Activated CD4-positive, alpha-beta memory T cell treated with anti-CD3 and anti-CD28 coated beads, Interleukin-2, amount 10 ng/mL, durations not matched to agents 7 days and 5 days (primary cell): ENCODE measurements around the gene TSPO2. TPM values are rescaled to one million over a fixed set of nuclear protein-coding genes. Genes with fewer than 3 reads are reported as not detected.

ENCODE experiments used
- CTCF ChIA-PET: fragments of 350-600 bp; sonication (Branson Sonifier 250); formaldehyde crosslinking; loops from one replicate; lab custom pipeline; 2021; ENCODE audit warnings: antibody characterized with exemption, inconsistent platforms; lab: Charles Lee
- POLR2A ChIA-PET: fragments of 350-600 bp; sonication (Branson Sonifier 250); formaldehyde crosslinking; loops from one replicate; lab custom pipeline; 2021; ENCODE audit warnings: antibody characterized with exemption; lab: Charles Lee
- DNase-seq: peaks from one replicate; pipeline ENCODE4 v3.0.0-alpha.2; 2020
- H3K27ac Mint-ChIP-seq: one replicate; pipeline ENCODE4 v1.8.0; 2021; ENCODE audit warnings: mild to moderate bottlenecking, mixed read lengths
- H3K27me3 Mint-ChIP-seq: one replicate; pipeline ENCODE4 v1.8.0; 2021; ENCODE audit warnings: mixed read lengths
- H3K36me3 Mint-ChIP-seq: one replicate; pipeline ENCODE4 v1.8.0; 2021; ENCODE audit warnings: low read depth, mixed read lengths
- H3K4me1 Mint-ChIP-seq: one replicate; pipeline ENCODE4 v1.8.0; 2021; ENCODE audit warnings: mixed read lengths
- H3K4me3 Mint-ChIP-seq: one replicate; pipeline ENCODE4 v1.8.0; 2021; ENCODE audit warnings: mild to moderate bottlenecking, mixed read lengths
- H3K9me3 Mint-ChIP-seq: one replicate; pipeline ENCODE4 v1.8.0; 2021; ENCODE audit warnings: mixed read lengths
- total RNA-seq, 2 experiments: library from RNA; stranded (reverse); gene quantifications; one replicate each; pipeline ENCODE4 v1.2.3, GENCODE V29; 2021

TSPO2 gene
- total RNA-seq, 2 experiments from 2014 or later: not detected

DNA sequence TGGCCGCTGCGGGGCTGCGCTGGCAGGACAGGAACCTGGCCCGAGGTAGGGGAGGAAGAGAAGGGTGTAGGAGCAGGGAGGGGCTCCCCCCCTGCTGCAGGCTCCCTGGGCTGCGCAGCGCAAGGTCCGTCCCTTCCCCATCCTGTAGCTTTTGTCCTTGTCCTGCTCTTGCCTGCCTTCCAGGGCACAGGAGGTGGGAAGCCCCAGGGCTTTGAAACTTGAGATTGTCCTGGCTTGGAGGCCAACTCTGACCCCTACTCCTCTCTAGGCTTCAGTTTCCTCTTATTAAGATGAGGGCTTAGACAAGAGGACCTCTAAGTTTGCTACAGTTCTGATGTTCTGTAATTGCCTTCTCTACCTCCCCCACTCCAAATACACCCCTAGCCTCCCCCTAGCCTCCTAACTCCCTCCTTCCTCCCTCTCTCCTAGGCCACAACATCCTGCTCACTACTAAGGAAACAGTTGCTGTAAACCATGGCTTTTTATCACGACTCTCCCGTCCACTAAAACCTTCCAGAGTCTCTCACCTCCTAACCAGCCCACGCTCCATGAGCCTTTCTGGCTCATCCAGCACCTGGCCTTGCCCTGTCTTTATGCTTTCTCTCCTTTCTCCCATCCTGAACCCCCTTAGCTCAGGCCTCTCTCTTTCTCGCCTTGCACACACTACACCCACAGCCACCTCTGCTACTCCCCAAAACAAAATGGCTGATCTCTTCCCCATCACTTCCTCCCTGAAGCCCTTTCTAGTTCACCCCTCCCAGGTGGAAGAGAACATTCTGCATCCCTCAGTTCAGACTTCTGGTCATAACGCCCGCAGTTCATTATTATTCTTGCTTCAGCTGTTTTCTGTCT lies 13.5 kb upstream of the TSPO2 start:
- H3K27ac Mint-ChIP-seq: peak overlapping the region; percentile 77
- no peaks in the 10 kb centered on the region for H3K36me3 Mint-ChIP-seq
- ChIA-PET POLR2A (interaction anchor here (0.7 to 4.3 kb wide), 15 partner anchors 8 to 171 kb away, joined by 3 to 51 read pairs (median 5); partner anchors contain the start of genes APOBEC2, NFYA, OARD1 and TREML2), CTCF (interaction anchor here (0.6 to 6.0 kb wide), 29 partner anchors 8 to 482 kb away, joined by 3 to 68 read pairs (median 6); partner anchors contain the start of genes APOBEC2, LRFN2, NFYA and OARD1)
- peak overlapping the region; percentile 77 for H3K4me3 Mint-ChIP-seq
- peaks cover 24% of the 10 kb centered on the region for H3K4me1 Mint-ChIP-seq
- H3K9me3 Mint-ChIP-seq: no peaks in the 10 kb centered on the region
- DNase-seq: no peak
- H3K27me3 Mint-ChIP-seq: no peaks in the 10 kb centered on the region

DNA sequence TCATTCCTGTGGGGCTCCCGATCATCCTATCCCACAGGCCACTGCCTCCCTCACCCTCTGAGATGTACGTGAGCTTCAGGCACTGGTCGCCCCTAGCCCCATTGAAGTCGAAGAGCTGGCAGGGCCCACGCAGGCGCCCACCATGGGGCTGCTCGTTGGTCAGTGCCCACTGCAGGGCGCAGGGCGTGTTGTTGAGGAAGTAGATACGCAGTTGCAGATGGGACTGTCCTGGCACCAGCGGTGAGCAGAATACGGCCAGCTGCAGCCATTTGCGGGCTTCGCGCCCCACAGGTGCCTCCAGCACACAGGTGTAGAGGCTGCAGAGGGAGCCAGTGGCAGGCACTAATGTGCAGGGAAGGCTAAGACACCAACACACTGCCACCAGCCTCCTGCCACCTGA lies 9.4 kb upstream of the TSPO2 start:
- Mint-ChIP-seq H3K4me3 (no peak overlapping the region), H3K4me1 (peaks cover 14% of the 10 kb centered on the region), H3K36me3 (no peaks in the 10 kb centered on the region), H3K27me3 (no peaks in the 10 kb centered on the region), H3K27ac (no peak overlapping the region), H3K9me3 (no peaks in the 10 kb centered on the region)
- POLR2A ChIA-PET: no interaction called here
- DNase-seq: no peak
- CTCF ChIA-PET: interaction anchor here (2.6 kb wide), 1 partner anchor 35 kb away, joined by 7 read pairs; no protein-coding TSS in a partner anchor

DNA sequence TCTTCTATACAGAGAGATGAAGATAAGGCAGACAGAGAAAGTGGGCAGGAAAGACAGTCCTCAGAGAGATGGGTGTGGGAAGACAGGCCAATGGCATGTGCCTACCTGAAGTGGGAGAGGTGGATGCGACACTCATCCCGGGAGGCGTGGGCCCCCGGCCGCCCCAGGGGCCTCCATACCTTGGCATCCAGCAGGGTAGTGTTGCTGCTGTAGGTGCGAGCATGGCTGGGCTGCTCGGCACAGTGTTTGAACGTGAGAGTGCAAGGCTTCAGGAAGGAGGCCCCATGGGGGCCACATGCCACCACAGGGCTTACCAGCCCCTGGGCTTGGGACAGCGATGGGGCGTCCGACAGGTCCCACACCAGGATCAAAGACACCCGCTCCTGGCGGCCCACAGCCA lies 8.5 kb upstream of the TSPO2 start:
- Mint-ChIP-seq H3K4me3 (no peak overlapping the region), H3K27ac (no peak overlapping the region), H3K27me3 (no peaks in the 10 kb centered on the region), H3K36me3 (no peaks in the 10 kb centered on the region), H3K9me3 (no peaks in the 10 kb centered on the region), H3K4me1 (peaks cover 9% of the 10 kb centered on the region)
- no peak for DNase-seq
- ChIA-PET CTCF (no interaction called here), POLR2A (no interaction called here)

DNA sequence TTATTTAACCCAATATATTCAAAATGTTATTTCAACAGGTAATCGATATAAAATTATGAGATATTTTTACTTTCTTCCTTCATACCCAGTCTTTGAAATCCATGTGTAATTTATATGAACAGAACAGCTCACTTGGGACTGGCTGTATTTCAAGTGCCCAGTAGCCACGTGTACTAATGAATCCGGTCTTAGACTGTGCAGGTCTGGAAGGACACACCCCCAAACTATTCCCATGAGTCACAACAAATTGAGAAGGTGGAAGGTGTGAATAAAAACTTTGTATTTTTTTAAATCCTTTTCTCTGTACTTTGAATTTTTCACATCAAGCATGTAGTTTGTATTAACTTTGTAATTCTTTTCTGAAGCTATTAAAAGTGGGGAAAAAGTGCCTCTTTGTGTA lies 6.1 kb upstream of the TSPO2 start:
- ChIA-PET POLR2A (interaction anchor here (1.2 to 2.6 kb wide), 2 partner anchors 8 to 20 kb away, joined by 3 to 18 read pairs; no protein-coding TSS in a partner anchor), CTCF (interaction anchor here (1.0 to 2.9 kb wide), 9 partner anchors 8 to 142 kb away, joined by 3 to 19 read pairs (median 4); no protein-coding TSS in a partner anchor)
- Mint-ChIP-seq H3K4me1 (peaks cover 7% of the 10 kb centered on the region), H3K9me3 (no peaks in the 10 kb centered on the region), H3K36me3 (no peaks in the 10 kb centered on the region), H3K4me3 (no peak overlapping the region), H3K27me3 (no peaks in the 10 kb centered on the region), H3K27ac (no peak overlapping the region)
- DNase-seq: no peak

DNA sequence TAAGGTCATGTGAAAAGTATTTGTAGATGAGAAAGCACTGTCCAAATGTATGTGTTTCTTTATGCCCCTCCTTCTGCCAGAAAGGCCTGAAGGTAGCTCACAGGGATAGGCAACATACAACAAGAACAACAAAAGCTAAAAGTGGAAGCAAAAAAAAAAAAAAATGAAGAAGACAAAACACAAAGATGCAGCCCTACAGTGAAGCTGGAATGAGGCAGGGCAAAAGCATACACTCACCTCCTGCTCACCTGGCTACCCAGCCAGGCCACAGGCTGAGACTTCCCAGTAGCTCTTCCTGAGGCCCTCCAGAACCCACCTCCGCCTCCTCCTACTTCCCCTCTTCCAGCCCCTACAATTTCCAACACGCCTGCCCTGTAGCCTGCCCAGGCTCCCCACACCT lies 5.7 kb upstream of the TSPO2 start:
- no peaks in the 10 kb centered on the region for H3K27me3 Mint-ChIP-seq
- CTCF ChIA-PET: interaction anchor here (1.0 to 2.9 kb wide), 10 partner anchors 8 to 156 kb away, joined by 3 to 19 read pairs (median 4); no protein-coding TSS in a partner anchor
- H3K4me1 Mint-ChIP-seq: peaks cover 7% of the 10 kb centered on the region
- DNase-seq: no peak
- H3K9me3 Mint-ChIP-seq: no peaks in the 10 kb centered on the region
- POLR2A ChIA-PET: interaction anchor here (1.2 to 2.6 kb wide), 2 partner anchors 8 to 20 kb away, joined by 3 to 18 read pairs; no protein-coding TSS in a partner anchor
- H3K4me3 Mint-ChIP-seq: no peak overlapping the region
- no peaks in the 10 kb centered on the region for H3K36me3 Mint-ChIP-seq
- no peak overlapping the region for H3K27ac Mint-ChIP-seq

DNA sequence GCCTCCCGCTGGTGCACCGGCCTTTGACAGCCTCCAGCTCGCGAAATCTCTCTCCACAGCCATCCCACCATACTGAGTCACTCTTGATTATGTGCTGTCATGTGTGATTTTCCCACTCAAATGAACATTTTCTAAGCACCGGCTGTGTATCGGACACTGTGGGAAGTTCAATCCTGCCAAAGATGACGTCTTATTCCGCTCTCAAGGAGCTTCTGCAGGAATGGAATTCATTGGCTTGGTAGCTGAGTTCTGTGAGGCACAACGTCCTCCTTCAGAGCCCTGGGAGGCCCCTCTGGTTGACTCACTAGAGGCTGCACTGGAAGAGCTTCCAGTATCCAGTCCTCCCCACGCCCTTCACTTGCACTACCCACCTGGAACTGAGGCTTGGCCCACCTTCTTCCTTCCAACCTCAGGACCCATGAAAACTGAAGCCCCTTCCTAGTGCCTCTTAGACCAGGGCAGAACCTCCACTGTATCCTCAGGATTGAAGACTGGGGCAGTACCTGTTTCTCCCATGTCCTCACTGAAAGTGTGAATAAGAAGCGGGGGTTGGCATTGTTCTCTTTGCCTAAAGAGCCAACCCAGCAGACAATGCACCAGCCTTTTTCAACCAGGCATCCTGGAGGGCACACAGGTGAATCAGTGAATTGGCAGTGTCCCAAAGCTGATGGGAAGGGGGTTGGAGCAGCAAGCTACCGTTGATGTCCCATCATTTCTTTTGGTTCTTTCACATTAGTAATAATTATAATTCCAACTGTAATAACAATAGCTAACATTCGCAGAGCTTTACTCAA lies 5.0 kb upstream of the TSPO2 start:
- H3K4me1 Mint-ChIP-seq: peaks cover 7% of the 10 kb centered on the region
- no peaks in the 10 kb centered on the region for H3K27me3 Mint-ChIP-seq
- POLR2A ChIA-PET: interaction anchor here (1.2 to 2.6 kb wide), 2 partner anchors 9 to 19 kb away, joined by 3 to 18 read pairs; no protein-coding TSS in a partner anchor

DNA sequence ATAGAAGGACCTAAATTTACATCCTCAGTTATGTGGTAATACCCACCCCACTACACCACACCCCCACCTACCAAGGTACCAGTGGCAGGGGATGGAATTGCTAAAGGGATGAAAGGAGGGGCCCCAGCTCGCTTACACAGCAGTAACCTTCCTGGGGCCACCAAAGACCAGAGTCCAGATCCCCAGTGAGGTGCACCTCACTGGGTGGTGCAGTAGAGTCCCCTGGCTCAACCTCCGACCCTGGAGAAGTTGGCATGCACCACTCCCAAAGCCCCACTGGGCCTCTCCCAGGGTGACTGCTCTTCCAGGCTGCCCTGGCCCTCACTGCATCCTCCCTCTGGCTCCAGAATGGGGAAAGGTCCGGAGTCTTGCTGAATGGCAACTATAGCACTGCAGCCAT lies 4.1 kb upstream of the TSPO2 start:
- DNase-seq: no peak
- POLR2A ChIA-PET: interaction anchor here (2.6 kb wide), 1 partner anchor 10 kb away, joined by 18 read pairs; no protein-coding TSS in a partner anchor
- Mint-ChIP-seq H3K4me1 (peaks cover 7% of the 10 kb centered on the region), H3K4me3 (no peak overlapping the region), H3K36me3 (no peaks in the 10 kb centered on the region), H3K27ac (no peak overlapping the region), H3K9me3 (no peaks in the 10 kb centered on the region), H3K27me3 (no peaks in the 10 kb centered on the region)
- CTCF ChIA-PET: interaction anchor here (0.8 to 5.6 kb wide), 7 partner anchors 8 to 35 kb away, joined by 3 to 68 read pairs (median 8); partner anchors contain the start of gene APOBEC2

More for the DNA sequence above, 5.0 kb upstream of the TSPO2 start:
- Mint-ChIP-seq H3K27ac (no peak overlapping the region), H3K4me3 (no peak overlapping the region), H3K36me3 (no peaks in the 10 kb centered on the region), H3K9me3 (no peaks in the 10 kb centered on the region)
- DNase-seq: no peak
- CTCF ChIA-PET: interaction anchor here (1.0 to 2.9 kb wide), 9 partner anchors 9 to 156 kb away, joined by 3 to 19 read pairs (median 4); no protein-coding TSS in a partner anchor

DNA sequence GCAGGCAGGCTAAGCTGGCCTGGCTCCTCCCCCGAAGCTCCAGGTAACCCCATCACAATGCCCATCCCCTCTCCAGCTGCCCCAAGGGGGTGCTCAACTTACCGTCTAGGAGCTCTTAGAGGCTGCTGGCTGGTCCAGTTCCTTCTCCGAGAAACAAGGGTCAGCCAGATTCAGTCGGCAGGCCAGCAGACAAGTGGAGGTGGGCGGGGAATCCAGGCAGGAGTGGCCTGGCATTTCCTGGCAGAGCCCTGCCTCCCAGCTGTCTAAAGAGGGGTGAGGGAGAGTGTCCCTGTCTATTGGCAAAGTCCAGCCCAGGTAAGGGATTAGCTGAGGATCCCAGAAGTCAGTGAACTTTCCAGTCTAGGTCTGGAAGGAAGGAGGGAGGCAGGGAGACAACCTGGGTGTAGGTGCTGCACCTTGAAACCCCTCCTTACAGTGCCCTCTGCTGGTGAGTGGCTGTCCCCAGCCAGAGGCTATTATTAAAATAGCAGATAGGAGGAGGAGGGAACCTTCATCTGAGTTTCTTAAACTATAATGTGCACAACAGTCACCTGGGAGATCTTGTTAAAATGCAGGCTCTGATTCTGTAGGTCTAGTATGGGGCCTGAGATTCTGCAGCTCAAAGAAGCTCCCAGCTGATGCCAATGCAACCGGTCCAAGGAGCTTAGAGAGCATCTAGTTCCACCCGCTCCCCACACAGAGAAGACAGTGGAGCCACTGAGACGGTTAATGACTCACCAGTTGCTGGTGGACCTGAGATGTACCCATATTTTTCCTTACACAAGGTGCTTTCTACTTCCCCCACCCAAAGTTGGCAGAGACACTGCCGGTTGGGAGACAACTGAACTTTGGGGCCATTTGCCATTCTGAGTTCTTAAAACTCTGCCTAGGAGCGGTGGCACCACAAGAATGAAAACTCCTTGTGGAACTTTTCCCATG lies 2.9 kb upstream of the TSPO2 start, which contains the start of gene UNC5CL:
Gene UNC5CL (minus strand): TSS at position 162 of the 939 bp plus-strand sequence. CDS start 4,147 bp downstream, outside the sequence.
- peak; percentile 67 for DNase-seq
- Mint-ChIP-seq H3K27me3 (no peaks in the 10 kb centered on the region), H3K9me3 (no peaks in the 10 kb centered on the region), H3K4me3 (no peak within 1 kb of the TSS), H3K36me3 (no peaks in the 10 kb centered on the region), H3K4me1 (peaks cover 7% of the 10 kb centered on the region), H3K27ac (no peak within 1 kb of the TSS)
- POLR2A ChIA-PET: interaction anchor here (0.9 to 1.8 kb wide), 4 partner anchors 8 to 32 kb away, joined by 3 to 5 read pairs (median 4); no protein-coding TSS in a partner anchor
- CTCF ChIA-PET: interaction anchor here (0.7 to 5.6 kb wide), 13 partner anchors 10 to 267 kb away, joined by 3 to 68 read pairs (median 4); partner anchors contain the start of genes APOBEC2, NFYA and OARD1

DNA sequence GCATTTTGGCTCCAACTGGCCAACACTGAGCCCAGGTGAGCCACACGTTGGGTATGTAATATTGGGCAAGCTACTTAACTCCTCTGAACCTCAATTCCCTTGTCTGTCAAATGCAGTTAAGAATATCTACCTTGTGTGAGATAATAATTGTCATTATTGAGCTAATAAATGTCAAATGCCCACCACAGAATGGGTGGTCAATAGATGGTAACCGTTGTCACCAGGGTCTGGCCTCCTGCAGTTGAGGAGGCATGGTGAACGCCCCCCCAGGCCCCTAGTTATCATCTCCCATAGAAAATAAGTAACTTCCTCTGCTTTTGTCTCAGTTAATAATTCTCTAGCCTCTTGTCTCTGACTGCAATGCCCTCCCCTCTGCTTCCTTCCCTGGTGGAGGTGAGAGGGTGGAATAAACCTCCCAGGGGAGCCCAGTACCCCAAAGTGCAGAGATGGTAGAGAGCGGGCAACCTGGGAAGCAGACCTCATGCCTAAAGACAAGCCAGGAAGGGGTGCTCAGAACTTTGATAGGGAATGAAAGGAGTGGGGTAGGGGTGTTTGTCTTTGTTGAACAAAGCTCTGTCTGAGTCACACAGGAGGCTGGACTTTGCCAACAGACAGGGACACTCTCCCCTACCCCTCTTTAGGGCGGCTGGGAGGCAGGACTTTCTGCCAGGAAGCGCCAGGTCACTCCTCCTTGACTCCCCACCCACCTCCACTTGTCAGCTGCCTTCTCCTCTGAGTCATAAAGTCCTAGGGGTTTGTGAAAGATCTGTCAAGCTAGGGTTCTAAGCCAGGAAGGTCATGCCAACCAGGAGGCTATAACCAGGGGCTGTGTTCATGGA lies 1.9 kb upstream of the TSPO2 start:
- Mint-ChIP-seq H3K4me3 (no peak overlapping the region), H3K27ac (no peak overlapping the region)
- POLR2A ChIA-PET: interaction anchor here (0.9 to 1.8 kb wide), 5 partner anchors 9 to 32 kb away, joined by 3 to 5 read pairs (median 4); partner anchors contain the start of gene NFYA

DNA sequence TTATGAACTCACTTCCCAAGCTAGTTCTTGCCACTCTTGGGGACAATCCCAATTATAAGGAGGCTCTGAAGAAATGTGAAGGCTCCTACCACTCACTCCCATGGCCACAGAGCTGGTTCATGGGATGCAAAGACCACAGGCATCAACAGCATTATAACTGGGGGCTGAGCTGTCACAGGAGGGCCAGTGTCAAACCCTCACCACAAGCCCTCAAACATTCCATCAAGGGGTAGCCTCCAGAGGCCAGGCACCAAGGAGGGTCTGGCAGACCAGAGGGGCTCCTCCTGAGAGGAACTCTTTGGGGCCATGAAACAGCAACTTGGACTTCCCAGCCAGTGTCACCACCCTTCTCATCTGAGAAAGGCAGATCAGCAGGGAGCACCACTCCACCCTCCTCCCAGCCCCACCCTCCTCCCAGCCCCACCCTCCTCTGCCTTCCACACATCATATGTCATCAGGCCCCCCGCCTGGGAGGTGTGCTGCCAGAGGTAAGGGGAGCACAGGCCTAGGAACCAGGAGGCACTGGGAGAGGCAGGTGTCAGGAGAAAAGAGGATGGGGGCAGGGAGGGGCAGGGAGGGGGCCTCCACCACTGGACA lies 1.2 kb upstream of the TSPO2 start:
- no peak for DNase-seq
- no peaks in the 10 kb centered on the region for H3K9me3 Mint-ChIP-seq
- CTCF ChIA-PET: interaction anchor here (0.8 to 5.6 kb wide), 9 partner anchors 8 to 141 kb away, joined by 3 to 68 read pairs (median 5); partner anchors contain the start of gene APOBEC2
- no peak overlapping the region for H3K27ac Mint-ChIP-seq
- peaks cover 7% of the 10 kb centered on the region for H3K4me1 Mint-ChIP-seq
- POLR2A ChIA-PET: interaction anchor here (1.1 to 1.4 kb wide), 2 partner anchors 13 to 31 kb away, joined by 4 read pairs; partner anchors contain the start of gene NFYA
- H3K4me3 Mint-ChIP-seq: no peak overlapping the region
- no peaks in the 10 kb centered on the region for H3K27me3 Mint-ChIP-seq
- no peaks in the 10 kb centered on the region for H3K36me3 Mint-ChIP-seq

More for the DNA sequence above, 1.9 kb upstream of the TSPO2 start:
- CTCF ChIA-PET: interaction anchor here (0.7 to 5.6 kb wide), 13 partner anchors 9 to 267 kb away, joined by 3 to 68 read pairs (median 4); partner anchors contain the start of gene APOBEC2
- Mint-ChIP-seq H3K27me3 (no peaks in the 10 kb centered on the region), H3K36me3 (no peaks in the 10 kb centered on the region), H3K9me3 (no peaks in the 10 kb centered on the region), H3K4me1 (peaks cover 7% of the 10 kb centered on the region)
- peak; percentile 22 for DNase-seq
